Mesenteric fat pad (tissue), 1 donor: ENCODE results near the gene FARP1. TPM values are rescaled to one million over a fixed set of nuclear protein-coding genes. Genes with fewer than 3 reads are reported as not detected.
"Not testable (repeated sequence)": the region's sequence is repeated elsewhere in the genome, so short reads cannot be mapped to it uniquely, and the experiment has no call there.

Experiments used
- DNase-seq: peaks from one replicate; pipeline ENCODE4 v3.0.0-alpha.2; 2020; ENCODE audit warnings: low spot score
- total RNA-seq: library from RNA; stranded (reverse); fragmentation: NEBNext Ultra II Directional; extraction: Animal tissue kit (Norgen Biotek cat#: 25700); gene quantifications from one replicate; pipeline ENCODE4 v1.2.1, GENCODE V29; 2021
- donor health status: DM: yes; HTN: yes; CAD: no.

The FARP1 gene
- total RNA-seq, 1 donor from 2014 or later, result 42.5 TPM

DNA sequence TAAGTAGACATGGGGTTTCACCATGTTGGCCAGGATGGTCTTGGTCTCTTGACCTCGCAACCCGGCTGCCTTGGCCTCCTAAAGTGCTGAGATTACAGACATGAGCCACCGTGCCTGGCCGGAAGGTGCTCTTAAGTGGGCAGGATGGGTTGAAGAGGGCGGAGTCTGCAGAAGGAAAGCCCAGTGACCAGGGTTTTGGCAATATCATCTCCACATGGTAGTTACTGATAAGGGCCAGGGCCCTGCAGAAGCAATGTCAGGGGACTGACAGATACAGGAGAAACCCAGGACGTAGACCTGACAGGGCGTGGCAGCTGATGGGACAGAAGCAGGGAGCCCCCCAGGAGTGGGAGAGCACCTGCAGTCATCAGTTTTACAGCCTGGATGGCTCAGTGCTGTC lies 79.9 kb downstream of the FARP1 start:
- no peak for DNase-seq

GRCh38 chr13:98223741-98224140 lies 80.8 kb downstream of the FARP1 start:
- no peak for DNase-seq

GRCh38 chr13:98224557-98224956 lies 81.7 kb downstream of the FARP1 start:
- DNase-seq, result no peak

- DNase-seq, result no peak
Observed at GRCh38 chr13:98225036-98225940, 82.4 kb downstream of the FARP1 start.

GRCh38 chr13:98226496-98226895 lies 83.6 kb downstream of the FARP1 start:
- no peak for DNase-seq

GRCh38 chr13:98228661-98229341 lies 85.9 kb downstream of the FARP1 start:
- DNase-seq, result no peak

DNA sequence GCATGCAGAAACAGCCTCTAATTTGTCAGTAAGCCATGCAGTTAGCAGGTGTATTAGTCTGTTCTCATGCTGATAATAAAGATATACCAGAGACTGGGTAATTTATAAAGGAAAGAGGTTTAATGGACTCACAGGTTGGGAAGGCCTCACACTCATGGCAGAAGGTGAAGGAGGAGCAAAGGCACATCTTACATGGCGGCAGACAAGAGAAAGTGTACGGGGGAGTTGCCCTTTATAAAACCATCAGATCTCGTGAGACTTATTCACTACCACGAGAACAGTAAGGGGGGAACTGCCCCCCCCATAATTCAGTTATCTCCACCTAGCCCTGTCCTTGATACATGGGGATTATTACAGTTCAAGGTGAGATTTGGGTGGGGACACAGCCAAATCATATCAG lies 87.9 kb downstream of the FARP1 start:
- not testable (repeated sequence) for DNase-seq

GRCh38 chr13:98232456-98232855 lies 89.6 kb downstream of the FARP1 start:
- DNase-seq, result no peak

- DNase-seq, result no peak
Observed at GRCh38 chr13:98233127-98233526, 90.2 kb downstream of the FARP1 start.

- DNase-seq, result no peak
Observed at GRCh38 chr13:98234348-98234747, 91.5 kb downstream of the FARP1 start.

DNA sequence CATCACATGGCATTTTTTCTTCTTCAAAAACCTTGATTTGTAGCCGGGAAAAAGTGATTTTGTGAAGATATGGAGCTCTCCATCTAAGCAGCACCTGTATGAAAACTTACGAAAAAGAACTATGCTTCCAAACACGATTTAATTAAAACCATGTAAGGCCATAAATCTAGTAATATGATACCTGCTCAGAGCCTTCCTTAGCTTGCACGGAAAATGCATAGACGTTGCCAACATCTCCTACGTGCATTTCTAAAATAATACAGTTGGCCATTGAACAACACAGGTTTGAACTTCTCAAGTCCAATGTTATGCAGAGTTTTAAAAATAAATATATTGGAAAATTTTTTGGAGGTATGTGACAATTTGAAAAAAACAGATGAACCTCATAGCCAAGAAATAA lies 93.3 kb downstream of the FARP1 start:
- no peak for DNase-seq

- DNase-seq, result no peak
Observed at GRCh38 chr13:98237331-98237730, 94.4 kb downstream of the FARP1 start.

DNA sequence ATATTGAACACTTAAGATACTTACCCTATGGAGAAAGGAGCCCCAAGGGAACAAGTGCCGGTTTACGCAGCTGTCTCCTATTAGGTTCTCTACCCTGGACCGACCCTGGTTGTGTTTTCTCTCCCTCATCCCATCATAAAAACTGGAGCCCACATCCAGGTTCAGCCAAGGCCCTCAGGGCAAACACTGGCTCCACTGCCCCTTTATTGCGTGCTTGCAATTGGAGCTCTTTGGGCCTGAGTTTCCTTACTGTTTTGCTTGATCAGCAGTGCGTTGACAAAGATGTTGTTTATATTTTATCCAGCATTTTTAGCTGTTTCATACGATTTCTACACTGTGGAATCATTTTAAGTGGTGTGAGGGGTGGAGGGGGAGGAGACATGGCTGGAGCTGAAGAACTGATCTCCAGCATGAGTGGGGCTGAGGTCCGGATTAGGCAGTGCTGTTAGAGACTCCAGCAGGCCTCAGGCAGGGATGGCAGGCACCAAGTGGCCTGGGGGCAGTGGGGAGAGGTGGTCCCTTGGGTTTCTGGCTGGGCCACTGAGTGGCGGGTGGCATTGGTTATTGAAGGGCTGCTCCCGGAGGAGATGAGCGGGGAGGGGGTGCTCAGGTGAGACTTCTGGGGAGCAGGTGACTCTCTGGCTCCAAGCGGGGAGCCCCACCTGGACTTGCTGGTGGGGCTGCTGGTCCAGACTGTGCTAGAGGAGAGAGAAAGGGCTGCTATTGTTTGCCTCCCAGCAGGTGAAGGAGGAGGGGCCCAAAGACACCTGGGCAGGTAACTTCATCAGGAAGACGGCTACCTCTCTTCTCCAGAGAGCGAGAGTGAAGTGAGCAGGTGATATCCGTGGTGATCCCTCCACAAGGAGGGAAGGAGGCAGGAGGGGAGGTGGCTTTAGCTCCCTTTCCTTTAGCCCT lies 96.5 kb downstream of the FARP1 start:
- no peak for DNase-seq

DNA sequence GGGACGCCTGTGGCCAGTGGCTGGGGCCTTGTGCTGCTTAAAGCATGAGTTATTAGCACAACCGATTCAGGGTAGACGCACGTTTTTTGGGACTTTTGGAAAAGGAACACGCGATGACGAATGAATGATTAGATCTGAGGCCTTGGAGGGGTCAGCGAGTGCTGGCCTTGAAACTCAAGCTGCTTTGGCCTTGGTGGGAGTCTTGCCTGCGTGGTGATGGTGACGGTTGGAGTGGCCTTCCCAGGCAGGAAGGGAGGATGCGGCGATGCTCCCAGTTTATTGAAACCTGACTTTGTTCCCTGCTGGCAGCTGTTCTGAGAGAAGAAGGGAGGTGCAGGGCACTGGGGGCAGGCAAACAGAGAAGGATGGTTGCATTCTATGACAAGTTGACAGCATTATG lies 97.2 kb downstream of the FARP1 start:
- DNase-seq, result no peak

- no peak for DNase-seq
Observed at GRCh38 chr13:98240974-98241373, 98.1 kb downstream of the FARP1 start.

DNA sequence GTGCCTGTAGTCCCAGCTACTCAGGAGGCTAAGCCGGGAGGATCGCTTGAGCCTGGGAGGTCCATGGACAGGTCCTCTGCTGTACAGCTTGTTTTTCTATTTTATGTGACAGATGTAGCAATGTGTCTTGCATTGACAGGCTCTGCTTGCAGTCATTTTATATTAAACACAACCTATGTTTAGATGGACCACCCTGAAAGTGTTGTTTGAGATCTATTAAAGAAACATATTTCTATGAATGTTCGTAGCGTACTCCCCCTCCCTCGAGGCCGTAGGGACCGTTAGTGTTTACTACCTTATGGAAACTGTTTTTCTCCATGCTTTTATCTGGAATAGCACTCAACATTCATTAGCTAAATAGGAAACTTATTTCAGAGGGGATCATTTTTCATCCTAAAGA lies 99.1 kb downstream of the FARP1 start:
- DNase-seq, result no peak

DNA sequence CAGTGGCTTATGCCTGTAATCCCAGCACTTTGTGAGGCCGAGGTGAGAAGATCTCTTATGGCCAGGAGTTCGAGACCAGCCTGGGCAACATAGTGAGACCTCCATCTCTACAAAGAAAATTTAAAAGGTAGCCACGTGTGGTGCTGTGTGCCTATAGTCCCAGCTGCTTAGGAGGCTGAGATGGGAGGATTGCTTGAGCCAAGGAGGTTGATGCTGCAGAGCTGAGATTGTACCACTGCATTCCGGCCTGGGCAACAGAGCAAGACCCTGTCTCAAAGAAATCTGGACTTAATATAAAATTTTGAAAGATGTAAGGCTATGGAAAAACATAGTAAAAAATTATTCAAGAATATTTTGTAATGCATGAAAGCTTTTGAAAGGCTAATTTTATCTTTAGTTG lies 99.5 kb downstream of the FARP1 start:
- no peak for DNase-seq

- DNase-seq, result no peak
Observed at GRCh38 chr13:98243929-98244272, 101.0 kb downstream of the FARP1 start.

DNA sequence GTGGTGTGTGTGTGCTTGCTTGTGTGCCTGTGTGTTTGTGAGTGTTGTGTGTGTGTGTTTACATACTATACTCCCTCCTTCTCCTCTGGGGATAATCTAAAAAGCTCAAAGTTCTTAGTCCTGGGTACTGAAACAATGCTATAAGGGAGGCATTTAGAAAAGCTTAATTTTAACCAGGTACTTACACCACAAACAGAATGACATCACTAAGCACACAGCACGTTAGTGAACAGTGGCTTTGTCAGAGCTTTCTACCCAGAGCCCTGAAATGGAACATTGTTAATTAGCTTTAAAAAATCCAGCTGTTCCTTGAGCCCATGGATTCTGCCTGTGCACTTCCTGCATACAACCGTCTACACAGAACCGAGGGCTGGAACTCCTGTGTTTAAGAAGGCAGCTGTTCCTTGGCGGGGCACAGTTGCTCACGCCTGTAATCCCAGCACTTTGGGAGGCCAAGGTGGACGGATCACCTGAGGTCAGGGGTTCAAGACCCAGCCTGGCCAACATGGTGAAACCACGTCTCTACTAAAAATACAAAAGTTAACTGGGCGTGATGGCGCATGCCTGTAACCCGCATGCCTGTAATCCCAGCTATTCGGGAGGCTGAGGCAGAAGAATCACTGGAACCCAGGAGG lies 103.8 kb downstream of the FARP1 start:
- no peak for DNase-seq

- DNase-seq, result no peak
Observed at GRCh38 chr13:98251708-98252107, 108.8 kb downstream of the FARP1 start.

DNA sequence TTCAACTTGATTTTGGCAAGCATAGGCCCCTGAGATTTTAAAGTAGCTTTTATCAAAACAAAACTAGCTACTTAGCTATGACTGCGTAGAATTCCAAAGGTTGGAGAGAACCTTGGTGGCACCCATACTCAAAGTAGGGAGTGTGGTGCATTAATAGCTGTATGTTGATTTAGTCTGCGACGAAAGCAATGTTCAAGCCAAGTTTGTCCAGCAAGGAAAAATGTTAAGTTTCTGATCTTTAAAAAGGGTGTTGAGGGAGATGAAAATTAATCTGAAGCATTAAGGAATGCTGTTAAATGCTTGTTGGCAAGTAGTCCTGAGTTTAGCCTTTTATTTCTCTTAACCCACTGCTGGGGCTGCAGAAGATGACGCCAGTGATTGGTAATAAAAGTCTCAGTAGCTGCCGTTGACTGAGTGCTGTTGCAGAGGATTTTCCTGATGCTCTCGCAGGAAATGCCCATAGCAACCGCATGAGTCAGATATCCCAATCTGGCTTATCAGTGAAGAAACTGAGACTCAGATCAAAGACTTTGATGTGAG lies 110.1 kb downstream of the FARP1 start:
- DNase-seq, result no peak
